T-cell (primary cell): ENCODE results near the gene GTF3C5. TPM values are rescaled to one million over a fixed set of nuclear protein-coding genes. Genes with fewer than 3 reads are reported as not detected.
"Not testable (repeated sequence)": the region's sequence is repeated elsewhere in the genome, so short reads cannot be mapped to it uniquely, and the experiment has no call there.

ENCODE experiments used
- ATAC-seq, 4 experiments: fragments of 200-7000 bp in 3 of 4; fragments of 150-1000 bp in 1 of 4; cut with Tn5 transposase; replicated peaks in 1 of 4; 1 replicate in 3 of 4; 2 replicates in 1 of 4; pipeline ENCODE4 v1.10.0; 2021; ENCODE audit warnings: moderate library complexity in 3 of 4, mild to moderate bottlenecking in 2 of 4, moderate number of reproducible peaks in 1 of 4
- CTCF ChIA-PET, 2 donors: fragments of 300-600 bp; sonication (Branson Sonifier 250); formaldehyde crosslinking; loops; one replicate each; lab custom pipeline; 2022; ENCODE audit warnings: antibody characterized with exemption in 2 of 2; lab: Charles Lee
- POLR2A ChIA-PET, 2 donors: fragments of 300-600 bp; sonication (Branson Sonifier 250); formaldehyde crosslinking; loops; one replicate each; lab custom pipeline; 2022; ENCODE audit warnings: antibody characterized with exemption in 2 of 2; lab: Charles Lee
- DNase-seq, 35 experiments: peaks; one replicate each; pipeline versions ENCODE4 v3.0.0 to v3.0.0-alpha.2; 2013 to 2023
- H3K27ac ChIP-seq: one replicate; pipeline ENCODE4 v1.5.1; 2013; ENCODE audit warnings: low read length
- H3K27me3 ChIP-seq, 2 experiments: replicated peaks in 1 of 2; 1 replicate in 1 of 2; 2 replicates in 1 of 2; pipeline versions ENCODE4 v1.6.1 to v1.7.0; 2013; ENCODE audit warnings: low read length in 1 of 2, mixed read lengths in 1 of 2; ENCODE audit not compliant: control insufficient read depth in 2 of 2, insufficient read depth in 2 of 2; ENCODE audit errors: extremely low read depth in 1 of 2
- H3K36me3 ChIP-seq, 2 donors: 1 replicate in 1 of 2; 2 replicates in 1 of 2; pipeline versions ENCODE4 v1.6.1 to v1.7.0; 2013; ENCODE audit warnings: low read length in 1 of 2; ENCODE audit not compliant: control insufficient read depth in 2 of 2, insufficient read depth in 1 of 2; ENCODE audit errors: extremely low read depth in 1 of 2
- H3K4me1 ChIP-seq, 2 experiments: 1 replicate in 1 of 2; 2 replicates in 1 of 2; pipeline versions ENCODE4 v1.6.1 to v1.7.0; 2013; ENCODE audit warnings: low read length in 2 of 2, mixed read lengths in 1 of 2; ENCODE audit not compliant: insufficient read depth in 2 of 2, control insufficient read depth in 1 of 2; ENCODE audit errors: extremely low read depth in 1 of 2
- H3K4me3 ChIP-seq, 2 donors: 1 replicate in 1 of 2; 2 replicates in 1 of 2; pipeline versions ENCODE4 v1.5.1 to v1.7.0; 2013; ENCODE audit warnings: mild to moderate bottlenecking in 2 of 2, low read length in 1 of 2, moderate library complexity in 1 of 2; ENCODE audit not compliant: control insufficient read depth in 1 of 2; ENCODE audit errors: extremely low read depth in 1 of 2
- H3K9me3 ChIP-seq: 2 replicates; pipeline ENCODE4 v1.7.0; 2013
- H3K27ac Mint-ChIP-seq, 2 donors: one replicate each; pipeline ENCODE4 v1.8.0; 2020 to 2021; ENCODE audit warnings: mild to moderate bottlenecking in 2 of 2, mixed read lengths in 2 of 2
- H3K27me3 Mint-ChIP-seq, 2 donors: one replicate each; pipeline ENCODE4 v1.8.0; 2021 to 2022; ENCODE audit warnings: mixed read lengths in 2 of 2
- H3K36me3 Mint-ChIP-seq: one replicate; pipeline ENCODE4 v1.8.0; 2021; ENCODE audit warnings: mixed read lengths
- H3K4me1 Mint-ChIP-seq, 3 donors: one replicate each; pipeline ENCODE4 v1.8.0; 2020 to 2022; ENCODE audit warnings: mixed read lengths in 3 of 3, mild to moderate bottlenecking in 1 of 3
- H3K4me3 Mint-ChIP-seq, 3 donors: one replicate each; pipeline ENCODE4 v1.8.0; 2020 to 2022; ENCODE audit warnings: mild to moderate bottlenecking in 3 of 3, mixed read lengths in 3 of 3, moderate library complexity in 3 of 3
- H3K9me3 Mint-ChIP-seq, 3 donors: one replicate each; pipeline ENCODE4 v1.8.0; 2020 to 2022; ENCODE audit warnings: mixed read lengths in 3 of 3
- WGBS: methylation state at CpG from one replicate; pipeline ENCODE4 v1.1.5; 2013; ENCODE audit warnings: missing lambda C conversion rate; ENCODE audit not compliant: insufficient coverage; 5-methylcytosine and 5-hydroxymethylcytosine counted together
- total RNA-seq, 35 experiments: library from RNA in 6 of 35; stranded (reverse) in 6 of 35; fragments of 120-200 nt in 1 of 35; gene quantifications; one replicate each; pipeline versions ENCODE4 v1.2.1 to v1.2.4 and lab custom pipeline; 2013 to 2026

GTF3C5 gene
- total RNA-seq, 5 donors from 2014 or later (not counting 1 experiment from before 2014, with no cell fraction given) = 46.6 to 91.2 (median 80.0) TPM

- H3K36me3 Mint-ChIP-seq = peaks cover 23% of the 10 kb centered on the region
- ATAC-seq (peak in 1 of 4 experiments; percentile 19), DNase-seq (peak in 1 of 35 experiments; percentile 22)
- Histone ChIP-seq H3K27me3 (no peaks in the 10 kb centered on the region), H3K4me3 (no peak overlapping the region), H3K27ac (no peak overlapping the region), H3K36me3 (peaks cover 4 to 34% of the 10 kb centered on the region in 2 donors), H3K9me3 (no peaks in the 10 kb centered on the region), H3K4me1 (peaks cover 49 to 56% of the 10 kb centered on the region in 2 experiments)
- peaks cover 44 to 47% (median 46%) of the 10 kb centered on the region in 3 donors for H3K4me1 Mint-ChIP-seq
- H3K9me3 Mint-ChIP-seq = no peaks in the 10 kb centered on the region
- CTCF ChIA-PET = no interaction called here
- POLR2A ChIA-PET = no interaction called here
- peak overlapping the region; percentile 80 to 82 for H3K27ac Mint-ChIP-seq
- peak overlapping the region in 1 of 3 donors; percentile 68 for H3K4me3 Mint-ChIP-seq
- H3K27me3 Mint-ChIP-seq = no peaks in the 10 kb centered on the region
- WGBS = 45% methylated on average over 8 of the region's 12 CpGs
Measured at GRCh38 chr9:133058550-133059320, 27.9 kb downstream of the GTF3C5 start.

GRCh38 chr9:133059623-133060022 is 28.8 kb downstream of the GTF3C5 start:
- H3K4me1 ChIP-seq = peaks cover 49 to 56% of the 10 kb centered on the region in 2 experiments
- Mint-ChIP-seq H3K27me3 (no peaks in the 10 kb centered on the region), H3K27ac (peak overlapping the region; percentile 46 to 64), H3K9me3 (no peaks in the 10 kb centered on the region), H3K4me1 (peaks cover 44 to 47% (median 46%) of the 10 kb centered on the region in 3 donors), H3K36me3 (peaks cover 18% of the 10 kb centered on the region), H3K4me3 (peak overlapping the region in 2 of 3 donors; percentile 34 to 68)
- peak in 1 of 35 experiments; percentile 20 for DNase-seq
- no peak overlapping the region for H3K27ac ChIP-seq
- WGBS = 57% methylated on average over 5 of the region's 7 CpGs
- peaks cover 0 to 25% of the 10 kb centered on the region in 2 donors for H3K36me3 ChIP-seq
- no peaks in the 10 kb centered on the region for H3K27me3 ChIP-seq
- POLR2A ChIA-PET = no interaction called here
- peak overlapping the region in 1 of 2 donors; percentile 47 for H3K4me3 ChIP-seq
- ATAC-seq = peak in 1 of 4 experiments; percentile 35
- CTCF ChIA-PET = interaction anchor here in 1 of 2 donors (0.6 kb wide), 1 partner anchor 123 kb away, joined by 3 read pairs; no protein-coding TSS in a partner anchor
- no peaks in the 10 kb centered on the region for H3K9me3 ChIP-seq

DNA sequence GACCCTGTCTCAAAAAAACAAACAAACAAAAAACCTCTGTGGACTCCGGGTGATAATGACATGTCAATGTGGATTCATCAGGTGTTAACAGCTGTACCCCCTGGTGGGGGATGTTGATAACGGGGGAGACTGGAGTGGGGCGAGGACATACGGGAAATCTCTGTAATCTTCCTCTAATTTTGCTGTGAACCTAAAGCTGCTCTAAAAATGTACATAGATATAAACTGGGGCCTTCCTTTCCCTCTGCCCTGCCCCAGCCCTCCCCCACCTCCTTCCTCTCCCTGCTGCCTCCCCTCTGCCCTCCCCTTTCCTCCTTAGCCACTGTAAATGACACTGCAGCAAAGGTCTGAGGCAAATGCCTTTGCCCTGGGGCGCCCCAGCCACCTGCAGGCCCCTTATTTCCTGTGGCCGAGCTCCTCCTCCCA is 29.6 kb downstream of the GTF3C5 start:
- no peaks in the 10 kb centered on the region for H3K27me3 ChIP-seq
- peak in 4 of 35 experiments; percentile 7 to 21 (median 14) for DNase-seq

DNA sequence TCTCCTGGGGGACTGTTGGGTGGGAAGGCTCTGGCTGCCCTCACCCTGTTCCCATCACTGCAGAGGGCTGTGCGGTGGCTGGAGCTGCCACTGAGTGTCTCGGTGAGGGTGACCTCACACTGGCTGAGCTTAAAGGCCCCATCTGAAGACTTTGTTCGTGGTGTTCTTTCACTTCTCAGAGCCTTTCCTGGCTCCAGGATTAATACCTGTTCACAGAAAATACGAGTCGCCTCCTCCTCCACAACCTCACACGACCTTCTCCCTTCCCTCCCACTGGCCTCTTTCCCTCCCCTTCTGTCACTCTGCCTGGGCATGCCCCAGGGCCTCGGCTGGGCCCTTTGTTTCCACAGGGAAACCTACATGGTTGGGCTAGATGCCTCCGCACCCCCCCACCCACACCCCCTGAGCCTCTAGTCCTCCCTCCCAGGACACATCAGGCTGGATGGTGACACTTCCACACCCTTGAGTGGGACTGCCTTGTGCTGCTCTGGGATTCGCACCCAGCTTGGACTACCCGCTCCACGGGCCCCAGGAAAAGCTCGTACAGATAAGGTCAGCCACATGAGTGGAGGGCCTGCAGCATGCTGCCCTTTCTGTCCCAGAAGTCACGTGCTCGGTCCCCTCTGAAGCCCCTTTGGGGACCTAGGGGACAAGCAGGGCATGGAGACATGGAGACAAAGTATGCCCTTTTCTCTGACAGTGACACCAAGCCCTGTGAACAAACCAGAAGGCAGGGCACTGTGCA is 30.4 kb downstream of the GTF3C5 start:
- not testable (repeated sequence) for H3K27ac Mint-ChIP-seq
- H3K4me1 Mint-ChIP-seq = peaks cover 42 to 44% (median 42%) of the 10 kb centered on the region in 3 donors

More for the DNA sequence above, 29.6 kb downstream of the GTF3C5 start:
- peak overlapping the region in 1 of 3 donors; percentile 68 for H3K4me3 Mint-ChIP-seq
- Histone ChIP-seq H3K36me3 (peaks cover 0 to 17% of the 10 kb centered on the region in 2 donors), H3K4me3 (peak overlapping the region in 1 of 2 donors; percentile 23), H3K27ac (no peak overlapping the region), H3K4me1 (peaks cover 49 to 56% of the 10 kb centered on the region in 2 experiments), H3K9me3 (no peaks in the 10 kb centered on the region)
- POLR2A ChIA-PET = no interaction called here
- no peak overlapping the region for H3K27ac Mint-ChIP-seq
- no peaks in the 10 kb centered on the region for H3K27me3 Mint-ChIP-seq
- H3K4me1 Mint-ChIP-seq = peaks cover 44 to 47% (median 46%) of the 10 kb centered on the region in 3 donors
- peak in 3 of 4 experiments; percentile 17 to 35 (median 26) for ATAC-seq
- no CpG with 5 or more reads among the region's 6 CpGs for WGBS
- H3K36me3 Mint-ChIP-seq = peaks cover 16% of the 10 kb centered on the region
- H3K9me3 Mint-ChIP-seq = no peaks in the 10 kb centered on the region
- CTCF ChIA-PET = interaction anchor here in 1 of 2 donors (0.7 kb wide), 1 partner anchor 1246 kb away, joined by 5 read pairs; no protein-coding TSS in a partner anchor

GRCh38 chr9:133061764-133062145 is 31.0 kb downstream of the GTF3C5 start, which contains the start of gene CEL:
CEL (plus strand) TSS chr9:133061981; CDS start chr9:133062003, 22 bp downstream.
- ATAC-seq, H3K27ac Mint-ChIP-seq, H3K9me3 Mint-ChIP-seq, H3K27me3 Mint-ChIP-seq, H3K27ac ChIP-seq, CTCF ChIA-PET, H3K27me3 ChIP-seq, H3K36me3 ChIP-seq, H3K4me3 ChIP-seq, DNase-seq, H3K9me3 ChIP-seq, POLR2A ChIA-PET, H3K36me3 Mint-ChIP-seq: not testable (repeated sequence)
- Mint-ChIP-seq H3K4me1 (peaks cover 37 to 38% (median 37%) of the 10 kb centered on the region in 3 donors), H3K4me3 (peak within 1 kb of the TSS in 1 of 3 donors; percentile 68)
- no CpG with 5 or more reads among the region's 9 CpGs for WGBS
- H3K4me1 ChIP-seq = peaks cover 36 to 43% of the 10 kb centered on the region in 2 experiments

More for the DNA sequence above, 30.4 kb downstream of the GTF3C5 start:
- WGBS = 80% methylated on average over 9 of the region's 14 CpGs
- H3K9me3 Mint-ChIP-seq, H3K4me3 ChIP-seq, H3K27me3 ChIP-seq, H3K27me3 Mint-ChIP-seq, DNase-seq, H3K27ac ChIP-seq, CTCF ChIA-PET, H3K9me3 ChIP-seq, POLR2A ChIA-PET, ATAC-seq: not testable (repeated sequence)
- H3K36me3 Mint-ChIP-seq = peaks cover 11% of the 10 kb centered on the region
- H3K4me3 Mint-ChIP-seq = peak overlapping the region in 1 of 3 donors; percentile 68
- H3K4me1 ChIP-seq = peaks cover 42 to 49% of the 10 kb centered on the region in 2 experiments
- peaks cover 0 to 11% of the 10 kb centered on the region in 2 donors for H3K36me3 ChIP-seq

DNA sequence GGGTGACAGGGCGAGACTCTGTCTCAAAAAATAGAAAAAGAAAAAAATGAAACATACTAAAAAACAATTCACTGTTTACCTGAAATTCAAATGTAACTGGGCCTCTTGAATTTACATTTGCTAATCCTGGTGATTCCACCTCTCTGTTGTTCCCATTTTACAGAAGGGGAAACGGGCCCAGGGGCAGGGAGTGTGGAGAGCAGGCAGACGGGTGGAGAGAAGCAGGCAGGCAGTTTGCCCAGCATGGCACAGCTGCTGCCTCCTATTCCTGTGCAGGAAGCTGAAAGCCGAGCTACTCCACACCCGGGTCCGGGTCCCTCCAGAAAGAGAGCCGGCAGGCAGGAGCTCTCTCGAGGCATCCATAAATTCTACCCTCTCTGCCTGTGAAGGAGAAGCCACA is 31.8 kb downstream of the GTF3C5 start:
- H3K27ac Mint-ChIP-seq, H3K36me3 ChIP-seq, H3K9me3 Mint-ChIP-seq, ATAC-seq, H3K4me3 ChIP-seq, H3K27me3 Mint-ChIP-seq, H3K27ac ChIP-seq, H3K36me3 Mint-ChIP-seq, CTCF ChIA-PET, DNase-seq, H3K9me3 ChIP-seq, H3K4me3 Mint-ChIP-seq, H3K27me3 ChIP-seq, POLR2A ChIA-PET: not testable (repeated sequence)
- WGBS = no CpG with 5 or more reads among the region's 8 CpGs
- H3K4me1 ChIP-seq = peaks cover 28 to 35% of the 10 kb centered on the region in 2 experiments
- H3K4me1 Mint-ChIP-seq = peaks cover 29 to 35% (median 32%) of the 10 kb centered on the region in 3 donors
